GM12865 (cell line): Measurements from ENCODE around the gene GNAS-AS1.

Experiments used
- DNase-seq: peaks from one replicate; pipeline ENCODE4 v3.0.0; 2010; ENCODE audit warnings: low read depth
- H3K4me3 ChIP-seq: 2 replicates; pipeline ENCODE4 v1.5.1; 2011; ENCODE audit warnings: mild to moderate bottlenecking, low read depth, low read length, control low read depth
- CTCF ChIP-seq: IDR thresholded peaks from 2 replicates; pipeline ENCODE4 v1.5.1; 2011; ENCODE audit warnings: low read length, control low read depth, low read depth, inconsistent platforms; ENCODE audit not compliant: insufficient read depth; ENCODE audit errors: missing control alignments

GNAS-AS1 gene

DNA sequence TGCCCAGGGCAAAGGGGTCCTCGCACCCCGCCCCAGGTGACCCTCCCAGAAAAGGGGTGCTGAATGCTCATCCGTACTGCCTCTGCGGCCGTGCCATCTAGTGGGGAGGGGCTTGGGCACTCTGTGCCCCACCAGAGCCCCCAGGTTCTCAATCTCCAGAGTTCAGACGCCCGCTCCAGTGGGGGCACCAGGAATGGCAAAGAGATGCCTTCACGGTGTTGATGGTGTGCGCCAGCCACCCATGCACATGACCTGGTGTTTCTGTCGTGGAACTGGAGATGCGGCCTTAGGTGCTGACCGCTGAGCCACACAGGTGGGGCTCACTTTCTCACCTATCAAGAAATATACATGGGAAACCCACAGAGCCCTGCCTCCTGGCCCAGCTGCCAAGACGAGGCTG is 30.8 kb downstream of the GNAS-AS1 start:
- no peak overlapping the region for H3K4me3 ChIP-seq
- TF ChIP-seq CTCF, result no peak
- DNase-seq, result no peak

- no peak overlapping the region for H3K4me3 ChIP-seq
- DNase-seq, result peak; percentile 42
- no peak for TF ChIP-seq CTCF
Observed at GRCh38 chr20:58818586-58819285, 32.0 kb downstream of the GNAS-AS1 start.

GRCh38 chr20:58817748-58818147 is 33.0 kb downstream of the GNAS-AS1 start:
- H3K4me3 ChIP-seq, result no peak overlapping the region
- no peak for TF ChIP-seq CTCF
- no peak for DNase-seq

- DNase-seq, result no peak
- TF ChIP-seq CTCF, result no peak
- H3K4me3 ChIP-seq, result no peak overlapping the region
Observed at GRCh38 chr20:58816957-58817651, 33.6 kb downstream of the GNAS-AS1 start.

- DNase-seq, result no peak
- H3K4me3 ChIP-seq, result no peak overlapping the region
- no peak for TF ChIP-seq CTCF
Observed at GRCh38 chr20:58816051-58816450, 34.7 kb downstream of the GNAS-AS1 start.

DNA sequence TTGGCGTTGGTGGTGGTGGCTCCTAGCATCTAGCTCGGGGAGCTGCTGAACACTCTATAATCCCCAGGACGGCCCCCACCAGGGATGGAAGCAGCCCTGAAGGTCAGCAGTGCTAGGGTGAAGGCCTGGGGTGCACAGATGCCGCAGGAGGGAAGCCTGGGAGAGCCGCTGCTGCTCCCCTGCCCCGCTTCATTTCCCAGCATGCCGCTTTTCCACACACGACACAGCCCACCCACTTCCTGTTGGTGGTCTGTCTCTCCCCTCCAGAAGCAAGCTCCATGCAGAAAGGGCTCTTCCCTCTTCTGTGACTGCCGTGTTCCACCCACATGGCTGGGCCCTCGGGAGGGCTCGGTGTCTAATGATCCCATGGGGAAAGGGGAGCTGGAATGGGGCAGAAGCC is 35.3 kb downstream of the GNAS-AS1 start:
- no peak for DNase-seq
- H3K4me3 ChIP-seq, result no peak overlapping the region
- no peak for TF ChIP-seq CTCF
